ENCODE results near the gene KRTAP10-12.
"Not testable (repeated sequence)": the region's sequence is repeated elsewhere in the genome, so short reads cannot be mapped to it uniquely, and the experiment has no call there.

- TF ChIP-seq, protein P1, sequence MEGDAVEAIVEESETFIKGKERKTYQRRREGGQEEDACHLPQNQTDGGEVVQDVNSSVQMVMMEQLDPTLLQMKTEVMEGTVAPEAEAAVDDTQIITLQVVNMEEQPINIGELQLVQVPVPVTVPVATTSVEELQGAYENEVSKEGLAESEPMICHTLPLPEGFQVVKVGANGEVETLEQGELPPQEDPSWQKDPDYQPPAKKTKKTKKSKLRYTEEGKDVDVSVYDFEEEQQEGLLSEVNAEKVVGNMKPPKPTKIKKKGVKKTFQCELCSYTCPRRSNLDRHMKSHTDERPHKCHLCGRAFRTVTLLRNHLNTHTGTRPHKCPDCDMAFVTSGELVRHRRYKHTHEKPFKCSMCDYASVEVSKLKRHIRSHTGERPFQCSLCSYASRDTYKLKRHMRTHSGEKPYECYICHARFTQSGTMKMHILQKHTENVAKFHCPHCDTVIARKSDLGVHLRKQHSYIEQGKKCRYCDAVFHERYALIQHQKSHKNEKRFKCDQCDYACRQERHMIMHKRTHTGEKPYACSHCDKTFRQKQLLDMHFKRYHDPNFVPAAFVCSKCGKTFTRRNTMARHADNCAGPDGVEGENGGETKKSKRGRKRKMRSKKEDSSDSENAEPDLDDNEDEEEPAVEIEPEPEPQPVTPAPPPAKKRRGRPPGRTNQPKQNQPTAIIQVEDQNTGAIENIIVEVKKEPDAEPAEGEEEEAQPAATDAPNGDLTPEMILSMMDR (conservative IDR thresholded peaks at IDR 0.05 in 1 of 2, IDR thresholded peaks at IDR 0.05 in 1 of 2; ENCODE audit: extremely low read depth in 1 of 2, insufficient read depth in 1 of 2, low read depth in 1 of 2, low read length in 2 of 2): not testable (repeated sequence)
- not testable (repeated sequence) for TF ChIP-seq EZH2 (IDR thresholded peaks at IDR 0.05; ENCODE audit: borderline replicate concordance, low read length)
Measured at GRCh38 chr21:44689740-44690139, 7.2 kb upstream of the KRTAP10-12 start.

Measured in mammary epithelial cell (primary cell).